HFFc6 (cell line): ENCODE results near the gene CIAPIN1. TPM values are rescaled to one million over a fixed set of nuclear protein-coding genes. Genes with fewer than 3 reads are reported as not detected.

ENCODE experiments used
- DNase-seq: peaks from one replicate; pipeline ENCODE4 v3.0.0-alpha.2; 2018
- H3K27ac Mint-ChIP-seq: 2 replicates; pipeline ENCODE4 v1.8.0; 2020; ENCODE audit warnings: mild to moderate bottlenecking, mixed read lengths
- H3K27me3 Mint-ChIP-seq: 2 replicates; pipeline ENCODE4 v1.8.0; 2021; ENCODE audit warnings: mild to moderate bottlenecking, moderate library complexity, mixed read lengths; ENCODE audit not compliant: insufficient read depth
- H3K36me3 Mint-ChIP-seq: 2 replicates; pipeline ENCODE4 v1.8.0; 2021; ENCODE audit warnings: low read depth, mixed read lengths
- H3K4me1 Mint-ChIP-seq: 2 replicates; pipeline ENCODE4 v1.8.0; 2020; ENCODE audit warnings: low read depth, mixed read lengths
- H3K4me3 Mint-ChIP-seq: 2 replicates; pipeline ENCODE4 v1.8.0; 2020; ENCODE audit warnings: mild to moderate bottlenecking, moderate library complexity, mixed read lengths
- H3K9me3 Mint-ChIP-seq: 2 replicates; pipeline ENCODE4 v1.8.0; 2020; ENCODE audit warnings: mild to moderate bottlenecking, mixed read lengths
- total RNA-seq, 6 experiments: library from RNA; stranded (reverse); fragmentation: NEBNext Ultra II Directional; extraction: Animal tissue kit (Norgen Biotek cat#: 25700); gene quantifications; 2 replicates in 1 of 6; 3 replicates in 5 of 6; pipeline ENCODE4 v1.2.3, GENCODE V29; 2021
- TF ChIP-seq, protein P1 (sequence below): fragments of 200-600 bp; sonication (generic); IDR thresholded peaks from 2 replicates; pipeline ENCODE4 v1.5.0; 2021; ENCODE audit warnings: antibody characterized with exemption, mild to moderate bottlenecking

Gene CIAPIN1
- total RNA-seq, 6 experiments from 2014 or later: 37.5 to 49.0 (median 46.8) TPM

DNA sequence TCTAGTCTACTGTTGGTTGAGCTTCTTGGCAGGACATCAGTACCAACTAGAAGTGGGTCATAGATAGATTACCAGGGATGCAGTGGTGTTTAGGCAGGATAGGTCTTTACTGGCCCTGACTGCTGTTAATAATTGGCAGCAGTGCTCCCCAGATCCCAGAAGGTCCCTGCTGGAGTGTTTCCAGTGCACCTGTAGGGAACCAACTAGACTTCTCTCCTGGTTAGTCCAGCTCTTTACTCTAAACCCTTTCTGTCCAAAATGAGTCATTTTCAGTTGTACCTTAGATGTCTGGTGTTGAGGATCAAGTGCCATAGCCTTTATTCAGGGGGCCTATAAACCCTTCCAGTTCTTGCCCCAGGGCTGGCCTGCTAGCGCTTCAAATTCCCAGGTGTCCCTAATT lies 24.0 kb upstream of the CIAPIN1 start:
- H3K4me3 Mint-ChIP-seq: no peak overlapping the region
- TF ChIP-seq, protein P1, sequence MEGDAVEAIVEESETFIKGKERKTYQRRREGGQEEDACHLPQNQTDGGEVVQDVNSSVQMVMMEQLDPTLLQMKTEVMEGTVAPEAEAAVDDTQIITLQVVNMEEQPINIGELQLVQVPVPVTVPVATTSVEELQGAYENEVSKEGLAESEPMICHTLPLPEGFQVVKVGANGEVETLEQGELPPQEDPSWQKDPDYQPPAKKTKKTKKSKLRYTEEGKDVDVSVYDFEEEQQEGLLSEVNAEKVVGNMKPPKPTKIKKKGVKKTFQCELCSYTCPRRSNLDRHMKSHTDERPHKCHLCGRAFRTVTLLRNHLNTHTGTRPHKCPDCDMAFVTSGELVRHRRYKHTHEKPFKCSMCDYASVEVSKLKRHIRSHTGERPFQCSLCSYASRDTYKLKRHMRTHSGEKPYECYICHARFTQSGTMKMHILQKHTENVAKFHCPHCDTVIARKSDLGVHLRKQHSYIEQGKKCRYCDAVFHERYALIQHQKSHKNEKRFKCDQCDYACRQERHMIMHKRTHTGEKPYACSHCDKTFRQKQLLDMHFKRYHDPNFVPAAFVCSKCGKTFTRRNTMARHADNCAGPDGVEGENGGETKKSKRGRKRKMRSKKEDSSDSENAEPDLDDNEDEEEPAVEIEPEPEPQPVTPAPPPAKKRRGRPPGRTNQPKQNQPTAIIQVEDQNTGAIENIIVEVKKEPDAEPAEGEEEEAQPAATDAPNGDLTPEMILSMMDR: no peak
- H3K36me3 Mint-ChIP-seq: peaks cover 5% of the 10 kb centered on the region; the same call in 1 of the 2 replicates
- DNase-seq: no peak
- H3K27me3 Mint-ChIP-seq: peaks cover 1% of the 10 kb centered on the region; the same call in 1 of the 2 replicates
- no peak overlapping the region for H3K27ac Mint-ChIP-seq
- peaks cover 12% of the 10 kb centered on the region; the same call in 1 of the 2 replicates for H3K4me1 Mint-ChIP-seq
- no peaks in the 10 kb centered on the region for H3K9me3 Mint-ChIP-seq

DNA sequence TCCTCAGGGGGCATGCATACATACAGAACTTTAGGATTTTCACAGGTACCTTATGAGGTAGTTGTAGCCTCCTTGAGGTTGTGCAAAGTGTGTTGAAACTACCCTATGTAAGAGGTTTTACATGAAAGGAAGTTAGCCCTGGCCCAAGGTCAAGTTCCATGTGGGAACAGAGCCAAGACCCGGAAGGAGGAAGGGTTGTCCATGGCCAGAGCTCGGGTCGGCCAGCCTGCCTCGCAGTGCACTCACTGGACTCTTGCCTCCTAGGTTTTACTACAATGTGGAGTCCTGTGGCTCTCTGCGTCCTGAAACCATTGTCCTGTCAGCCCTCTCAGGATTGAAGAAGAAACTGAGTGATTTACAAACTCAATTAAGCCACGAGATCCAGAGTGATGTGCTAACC lies 23.5 kb upstream of the CIAPIN1 start:
- Mint-ChIP-seq H3K36me3 (peaks cover 10% of the 10 kb centered on the region; the same call in 1 of the 2 replicates), H3K27me3 (peaks cover 1% of the 10 kb centered on the region; the same call in 1 of the 2 replicates), H3K4me3 (no peak overlapping the region), H3K4me1 (peaks cover 12% of the 10 kb centered on the region; the same call in 1 of the 2 replicates), H3K27ac (peak overlapping the region; percentile 16; the same call in 1 of the 2 replicates), H3K9me3 (no peaks in the 10 kb centered on the region)
- no peak for DNase-seq
- TF ChIP-seq, protein P1: no peak

DNA sequence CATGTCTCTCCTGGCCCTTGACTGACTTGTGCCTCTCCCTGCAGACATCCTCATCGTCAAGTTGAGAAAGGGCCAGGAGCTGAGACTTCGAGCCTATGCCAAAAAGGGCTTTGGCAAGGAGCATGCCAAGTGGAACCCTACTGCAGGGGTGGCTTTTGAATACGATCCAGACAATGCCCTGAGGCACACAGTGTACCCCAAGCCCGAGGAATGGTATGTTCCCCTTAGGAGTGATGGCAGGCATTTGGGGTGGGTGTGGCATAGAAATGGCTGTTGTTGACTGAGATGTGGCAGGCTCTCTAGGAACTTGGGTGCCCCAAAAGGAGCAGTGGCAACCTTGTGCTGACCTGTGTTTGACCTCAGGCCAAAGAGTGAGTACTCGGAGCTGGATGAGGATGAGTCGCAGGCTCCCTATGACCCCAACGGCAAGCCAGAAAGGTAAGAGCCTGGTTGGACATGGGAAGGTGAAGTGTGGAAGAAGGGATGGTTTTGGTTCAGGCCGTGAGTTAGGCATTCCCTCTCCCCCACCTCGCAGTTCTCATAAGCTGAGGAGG lies 22.8 kb upstream of the CIAPIN1 start:
- peaks cover 1% of the 10 kb centered on the region; the same call in 1 of the 2 replicates for H3K27me3 Mint-ChIP-seq
- H3K9me3 Mint-ChIP-seq: no peaks in the 10 kb centered on the region
- H3K27ac Mint-ChIP-seq: peak overlapping the region; percentile 4; the same call in 1 of the 2 replicates
- TF ChIP-seq, protein P1: no peak
- H3K36me3 Mint-ChIP-seq: peaks cover 12% of the 10 kb centered on the region; the same call in 1 of the 2 replicates
- DNase-seq: no peak
- peaks cover 13% of the 10 kb centered on the region for H3K4me1 Mint-ChIP-seq
- no peak overlapping the region for H3K4me3 Mint-ChIP-seq

DNA sequence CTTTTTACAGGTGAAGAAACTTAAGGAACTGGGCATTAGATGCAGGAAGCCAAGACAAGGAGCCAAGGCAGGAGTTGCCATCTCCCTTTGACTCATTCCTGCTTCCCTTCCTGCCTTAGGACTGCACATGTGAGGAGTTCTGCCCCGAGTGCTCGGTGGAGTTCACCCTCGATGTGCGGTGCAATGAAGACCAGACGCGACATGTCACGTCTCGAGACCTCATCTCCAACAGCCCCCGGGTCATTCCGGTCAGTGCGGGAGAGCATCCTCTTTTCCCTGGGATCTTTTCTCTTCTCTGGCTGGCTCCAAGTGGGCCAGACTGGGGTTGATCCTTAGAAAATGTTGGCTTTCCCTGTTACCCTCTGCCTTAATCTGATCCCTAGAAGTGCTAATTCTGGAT lies 21.9 kb upstream of the CIAPIN1 start:
- peaks cover 20% of the 10 kb centered on the region; the same call in 1 of the 2 replicates for H3K36me3 Mint-ChIP-seq
- no peak for DNase-seq
- H3K27ac Mint-ChIP-seq: no peak overlapping the region
- H3K4me1 Mint-ChIP-seq: peaks cover 22% of the 10 kb centered on the region
- peaks cover 4% of the 10 kb centered on the region; the same call in 1 of the 2 replicates for H3K27me3 Mint-ChIP-seq
- no peaks in the 10 kb centered on the region for H3K9me3 Mint-ChIP-seq
- H3K4me3 Mint-ChIP-seq: no peak overlapping the region
- TF ChIP-seq, protein P1: no peak

DNA sequence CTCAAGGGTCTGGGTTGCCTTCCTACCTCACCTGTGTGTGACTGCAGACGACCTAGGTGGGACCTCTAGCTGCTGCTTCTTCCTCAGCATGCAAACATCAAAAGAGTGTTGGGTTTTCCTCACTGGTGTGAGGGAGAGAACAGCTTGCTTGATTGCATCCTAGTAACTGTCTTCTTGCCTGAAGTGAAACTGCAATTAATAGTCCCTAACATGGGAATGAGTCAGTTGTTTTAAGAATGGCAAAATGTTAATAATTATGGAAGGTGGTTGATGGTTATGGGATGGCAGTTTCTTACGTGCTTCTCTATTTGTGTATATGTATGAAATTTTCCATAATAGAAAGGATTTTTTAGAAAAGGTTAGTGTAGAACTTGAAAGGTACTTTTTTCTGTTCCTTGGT lies 21.2 kb upstream of the CIAPIN1 start:
- TF ChIP-seq, protein P1: no peak
- no peak overlapping the region for H3K4me3 Mint-ChIP-seq
- no peak overlapping the region for H3K27ac Mint-ChIP-seq
- no peak for DNase-seq
- peaks cover 29% of the 10 kb centered on the region for H3K4me1 Mint-ChIP-seq
- H3K36me3 Mint-ChIP-seq: peaks cover 21% of the 10 kb centered on the region; the same call in 1 of the 2 replicates
- no peaks in the 10 kb centered on the region for H3K9me3 Mint-ChIP-seq
- H3K27me3 Mint-ChIP-seq: peaks cover 2% of the 10 kb centered on the region; the same call in 1 of the 2 replicates
